Fibroblast of lung (primary cell): ENCODE measurements around the gene FAM222A. TPM values are rescaled to one million over a fixed set of nuclear protein-coding genes. Genes with fewer than 3 reads are reported as not detected.

Experiments used
- DNase-seq, 2 donors: peaks; one replicate each; pipeline versions ENCODE4 v3.0.0 to v3.0.0-alpha.2; 2010; ENCODE audit warnings: low read depth in 2 of 2
- H2AFZ ChIP-seq: 2 replicates; pipeline ENCODE4 v1.5.1; 2012; ENCODE audit warnings: low read length, control low read depth, inconsistent platforms
- H3K27ac ChIP-seq: 2 replicates; pipeline ENCODE4 v1.5.1; 2011; ENCODE audit warnings: low read length, control low read depth; ENCODE audit not compliant: insufficient read depth
- H3K27me3 ChIP-seq: 2 replicates; pipeline ENCODE4 v1.5.1; 2011; ENCODE audit warnings: mild to moderate bottlenecking, low read length; ENCODE audit not compliant: control insufficient read depth, insufficient read depth
- H3K36me3 ChIP-seq: 2 replicates; pipeline ENCODE4 v1.5.1; 2011; ENCODE audit warnings: low read length; ENCODE audit not compliant: control insufficient read depth, insufficient read depth
- H3K4me1 ChIP-seq: 2 replicates; pipeline ENCODE4 v1.5.1; 2011; ENCODE audit warnings: low read length; ENCODE audit not compliant: control insufficient read depth, insufficient read depth; ENCODE audit errors: extremely low read depth
- H3K4me2 ChIP-seq: 2 replicates; pipeline ENCODE4 v1.5.1; 2011; ENCODE audit warnings: low read length, control low read depth; ENCODE audit not compliant: insufficient read depth; ENCODE audit errors: extremely low read depth
- H3K4me3 ChIP-seq, 4 experiments: fragments of 200-600 bp in 1 of 4; sonication (generic) in 1 of 4; replicated peaks in 1 of 4; 2 replicates each; pipeline ENCODE4 v1.5.1; 2011 to 2016; ENCODE audit warnings: low read length in 4 of 4, low read depth in 3 of 4, mild to moderate bottlenecking in 3 of 4, control low read depth in 2 of 4, inconsistent platforms in 1 of 4, mixed read lengths in 1 of 4; ENCODE audit not compliant: insufficient read depth in 1 of 4; ENCODE audit errors: control extremely low read depth in 1 of 4
- H3K79me2 ChIP-seq: 2 replicates; pipeline ENCODE4 v1.5.1; 2012; ENCODE audit warnings: mild to moderate bottlenecking, low read length, inconsistent platforms; ENCODE audit not compliant: control insufficient read depth, insufficient read depth
- H3K9ac ChIP-seq: 2 replicates; pipeline ENCODE4 v1.5.1; 2011; ENCODE audit warnings: mild to moderate bottlenecking, low read length, control low read depth; ENCODE audit not compliant: insufficient read depth
- H3K9me3 ChIP-seq: 2 replicates; pipeline ENCODE4 v1.5.1; 2012; ENCODE audit warnings: low read depth, low read length; ENCODE audit not compliant: control insufficient read depth, insufficient read depth
- H4K20me1 ChIP-seq: 2 replicates; pipeline ENCODE4 v1.5.1; 2011; ENCODE audit warnings: low read length; ENCODE audit not compliant: control insufficient read depth, insufficient read depth; ENCODE audit errors: extremely low read depth
- CTCF ChIP-seq, 2 donors: IDR thresholded peaks in 1 of 2; conservative IDR thresholded peaks in 1 of 2; 1 replicate in 1 of 2; 2 replicates in 1 of 2; pipeline ENCODE4 v1.5.1; 2011 to 2012; ENCODE audit warnings: low read length in 2 of 2, control low read depth in 1 of 2, inconsistent platforms in 1 of 2, low read depth in 1 of 2, mild to moderate bottlenecking in 1 of 2
- EZH2 ChIP-seq: IDR thresholded peaks from 2 replicates; pipeline ENCODE4 v1.5.1; 2012; ENCODE audit warnings: low read length, control low read depth, mild to moderate bottlenecking; ENCODE audit errors: missing control alignments
- polyA plus RNA-seq, 2 donors: library from polyadenylated mRNA; depleted of rRNA in 1 of 2; stranded (reverse) in 1 of 2; unstranded in 1 of 2; fragments of >200 nt; gene quantifications; 2 replicates each; pipeline ENCODE4 v1.2.1, GENCODE V29; 2011 to 2012; ENCODE audit warnings: missing spikeins in 1 of 2
- total RNA-seq: library from RNA; depleted of rRNA; stranded (reverse); fragments of >200 nt; gene quantifications from 2 replicates; pipeline ENCODE4 v1.2.1, GENCODE V29; 2014

FAM222A gene
- total and polyA plus RNA-seq, 2 donors (not counting 1 experiment from before 2014, with no cell fraction given): 0.05 TPM; not detected in 1

GRCh38 chr12:109735825-109736551 is 22.4 kb downstream of the FAM222A start:
- Histone ChIP-seq H3K27ac (no peak overlapping the region), H3K27me3 (peaks cover 12% of the 10 kb centered on the region), H3K4me2 (no peak overlapping the region), H3K4me3 (no peak overlapping the region), H3K79me2 (no peaks in the 10 kb centered on the region), H3K4me1 (no peaks in the 10 kb centered on the region), H3K9ac (no peak overlapping the region), H3K36me3 (no peaks in the 10 kb centered on the region), H4K20me1 (no peaks in the 10 kb centered on the region), H2AFZ (no peak overlapping the region), H3K9me3 (no peaks in the 10 kb centered on the region)
- TF ChIP-seq EZH2 (no peak), CTCF (conservative IDR thresholded peaks at IDR 0.05 in 1 of 2, IDR thresholded peaks at IDR 0.05 in 1 of 2; ENCODE audit: low read depth in 1 of 2, low read length in 2 of 2) (no peak)
- DNase-seq: no peak

GRCh38 chr12:109736552-109737108 is 23.0 kb downstream of the FAM222A start:
- DNase-seq: peak; percentile 42
- no peaks in the 10 kb centered on the region for H3K79me2 ChIP-seq
- H3K9ac ChIP-seq: no peak overlapping the region
- no peak overlapping the region for H3K4me2 ChIP-seq
- no peak for TF ChIP-seq EZH2
- no peak for TF ChIP-seq CTCF (conservative IDR thresholded peaks at IDR 0.05 in 1 of 2, IDR thresholded peaks at IDR 0.05 in 1 of 2; ENCODE audit: low read depth in 1 of 2, low read length in 2 of 2)
- H3K4me3 ChIP-seq: no peak overlapping the region
- H3K27me3 ChIP-seq: peaks cover 12% of the 10 kb centered on the region
- no peaks in the 10 kb centered on the region for H3K9me3 ChIP-seq
- H3K27ac ChIP-seq: no peak overlapping the region
- no peaks in the 10 kb centered on the region for H3K4me1 ChIP-seq
- H4K20me1 ChIP-seq: no peaks in the 10 kb centered on the region
- H2AFZ ChIP-seq: no peak overlapping the region
- no peaks in the 10 kb centered on the region for H3K36me3 ChIP-seq

- Histone ChIP-seq H3K4me3 (no peak overlapping the region), H3K79me2 (no peaks in the 10 kb centered on the region), H3K4me1 (no peaks in the 10 kb centered on the region), H3K36me3 (no peaks in the 10 kb centered on the region), H4K20me1 (no peaks in the 10 kb centered on the region), H3K9ac (no peak overlapping the region), H3K9me3 (no peaks in the 10 kb centered on the region), H2AFZ (no peak overlapping the region), H3K27me3 (peaks cover 10% of the 10 kb centered on the region), H3K27ac (no peak overlapping the region), H3K4me2 (no peak overlapping the region)
- TF ChIP-seq CTCF (conservative IDR thresholded peaks at IDR 0.05 in 1 of 2, IDR thresholded peaks at IDR 0.05 in 1 of 2; ENCODE audit: low read depth in 1 of 2, low read length in 2 of 2): no peak
- no peak for TF ChIP-seq EZH2
- DNase-seq: no peak
Observed at GRCh38 chr12:109737126-109737525, 23.5 kb downstream of the FAM222A start.
